Measurements from ENCODE around the gene UBE2S.
"Not testable (repeated sequence)": the region's sequence is repeated elsewhere in the genome, so short reads cannot be mapped to it uniquely, and the experiment has no call there.

The UBE2S gene

GRCh38 chr19:55407550-55407799, at the start of gene UBE2S:
Gene UBE2S, minus strand, starts transcription at chr19:55407788. Its CDS starts 199 bp downstream, at chr19:55407589.
- Histone ChIP-seq H3K36me3 (ENCODE audit: low read length) (peaks cover 32% of the 10 kb centered on the region), H3K9ac (ENCODE audit: low read length) (peak within 1 kb of the TSS; percentile 100), H3K4me3 (ENCODE audit: insufficient read depth, low read length, poor library complexity, severe bottlenecking) (peak within 1 kb of the TSS; percentile 95), H3K27ac (ENCODE audit: low read depth, low read length) (peak within 1 kb of the TSS; percentile 97), H4K20me1 (ENCODE audit: low read depth, low read length) (peaks cover 22% of the 10 kb centered on the region), H3K4me2 (ENCODE audit: low read depth, low read length, poor library complexity, severe bottlenecking) (peak within 1 kb of the TSS; percentile 68), H3K79me2 (ENCODE audit: insufficient read depth, low read length) (peaks cover 22% of the 10 kb centered on the region), H2AFZ (ENCODE audit: low read depth, low read length, severe bottlenecking) (peak within 1 kb of the TSS; percentile 49)
- not testable (repeated sequence) for H3F3A ChIP-seq (ENCODE audit: insufficient read depth); H3K9me3 ChIP-seq (ENCODE audit: insufficient read depth, low read length); H3K27me3 ChIP-seq (ENCODE audit: low read length); H3K9me2 ChIP-seq (replicated peaks; ENCODE audit: insufficient read depth, low read length)

- Histone ChIP-seq H3K27ac (ENCODE audit: low read depth, low read length) (no peak overlapping the region), H4K20me1 (ENCODE audit: low read depth, low read length) (no peaks in the 10 kb centered on the region), H3K36me3 (ENCODE audit: low read length) (no peaks in the 10 kb centered on the region), H3K9me2 (replicated peaks; ENCODE audit: insufficient read depth, low read length) (no peaks in the 10 kb centered on the region), H3K79me2 (ENCODE audit: insufficient read depth, low read length) (peaks cover 9% of the 10 kb centered on the region; the same call in 1 of the 2 replicates), H3K9ac (ENCODE audit: low read length) (no peak overlapping the region), H3K9me3 (ENCODE audit: insufficient read depth, low read length) (no peaks in the 10 kb centered on the region), H3F3A (ENCODE audit: insufficient read depth) (peaks cover 20% of the 10 kb centered on the region), H3K4me3 (ENCODE audit: insufficient read depth, low read length, poor library complexity, severe bottlenecking) (no peak overlapping the region), H3K4me2 (ENCODE audit: low read depth, low read length, poor library complexity, severe bottlenecking) (no peak overlapping the region), H3K27me3 (ENCODE audit: low read length) (no peaks in the 10 kb centered on the region), H2AFZ (ENCODE audit: low read depth, low read length, severe bottlenecking) (no peak overlapping the region)
- TF ChIP-seq CTCF (IDR thresholded peaks at IDR 0.05; ENCODE audit: insufficient read depth, low read length, poor library complexity, severe bottlenecking) (no peak), EZH2phosphoT487 (conservative IDR thresholded peaks at IDR 0.05; ENCODE audit: low read length) (no peak)
These were observed 48.8 kb upstream of the UBE2S start for GRCh38 chr19:55456347-55456746.

- Histone ChIP-seq H4K20me1 (ENCODE audit: low read depth, low read length) (no peaks in the 10 kb centered on the region), H3K27ac (ENCODE audit: low read depth, low read length) (no peak overlapping the region), H3K79me2 (ENCODE audit: insufficient read depth, low read length) (peaks cover 8% of the 10 kb centered on the region; the same call in 1 of the 2 replicates), H3K4me3 (ENCODE audit: insufficient read depth, low read length, poor library complexity, severe bottlenecking) (no peak overlapping the region), H3K9me3 (ENCODE audit: insufficient read depth, low read length) (no peaks in the 10 kb centered on the region), H3F3A (ENCODE audit: insufficient read depth) (peaks cover 19% of the 10 kb centered on the region), H3K9me2 (replicated peaks; ENCODE audit: insufficient read depth, low read length) (no peaks in the 10 kb centered on the region), H2AFZ (ENCODE audit: low read depth, low read length, severe bottlenecking) (no peak overlapping the region), H3K36me3 (ENCODE audit: low read length) (no peaks in the 10 kb centered on the region), H3K27me3 (ENCODE audit: low read length) (no peaks in the 10 kb centered on the region), H3K9ac (ENCODE audit: low read length) (no peak overlapping the region), H3K4me2 (ENCODE audit: low read depth, low read length, poor library complexity, severe bottlenecking) (no peak overlapping the region)
- TF ChIP-seq CTCF (IDR thresholded peaks at IDR 0.05; ENCODE audit: insufficient read depth, low read length, poor library complexity, severe bottlenecking) (no peak), EZH2phosphoT487 (conservative IDR thresholded peaks at IDR 0.05; ENCODE audit: low read length) (no peak)
These were observed 48.1 kb upstream of the UBE2S start for GRCh38 chr19:55455576-55456235.

- Histone ChIP-seq H2AFZ (ENCODE audit: low read depth, low read length, severe bottlenecking) (no peak overlapping the region), H3K27ac (ENCODE audit: low read depth, low read length) (no peak overlapping the region), H3K9me3 (ENCODE audit: insufficient read depth, low read length) (no peaks in the 10 kb centered on the region), H3F3A (ENCODE audit: insufficient read depth) (peaks cover 11% of the 10 kb centered on the region; the same call in 1 of the 2 replicates), H3K79me2 (ENCODE audit: insufficient read depth, low read length) (no peaks in the 10 kb centered on the region), H3K27me3 (ENCODE audit: low read length) (no peaks in the 10 kb centered on the region), H3K4me3 (ENCODE audit: insufficient read depth, low read length, poor library complexity, severe bottlenecking) (no peak overlapping the region), H3K9me2 (replicated peaks; ENCODE audit: insufficient read depth, low read length) (no peaks in the 10 kb centered on the region), H3K9ac (ENCODE audit: low read length) (no peak overlapping the region), H3K4me2 (ENCODE audit: low read depth, low read length, poor library complexity, severe bottlenecking) (no peak overlapping the region), H4K20me1 (ENCODE audit: low read depth, low read length) (no peaks in the 10 kb centered on the region), H3K36me3 (ENCODE audit: low read length) (no peaks in the 10 kb centered on the region)
- TF ChIP-seq EZH2phosphoT487 (conservative IDR thresholded peaks at IDR 0.05; ENCODE audit: low read length): no peak
- peak; percentile 76 for TF ChIP-seq CTCF (IDR thresholded peaks at IDR 0.05; ENCODE audit: insufficient read depth, low read length, poor library complexity, severe bottlenecking)
These were observed 47.2 kb upstream of the UBE2S start for GRCh38 chr19:55454787-55455243.
